ENCODE measurements around the gene SPATA2L. TPM values are rescaled to one million over a fixed set of nuclear protein-coding genes. Genes with fewer than 3 reads are reported as not detected.
A peak's percentile ranks its signal among the peaks of the same experiment; 100 is the strongest.

The SPATA2L gene
- total and polyA plus RNA-seq, 2 of the 13 experiments (the other 11 are each of a cell fraction or from before 2014, with no cell fraction given): 9.1 to 20.7 TPM

DNA sequence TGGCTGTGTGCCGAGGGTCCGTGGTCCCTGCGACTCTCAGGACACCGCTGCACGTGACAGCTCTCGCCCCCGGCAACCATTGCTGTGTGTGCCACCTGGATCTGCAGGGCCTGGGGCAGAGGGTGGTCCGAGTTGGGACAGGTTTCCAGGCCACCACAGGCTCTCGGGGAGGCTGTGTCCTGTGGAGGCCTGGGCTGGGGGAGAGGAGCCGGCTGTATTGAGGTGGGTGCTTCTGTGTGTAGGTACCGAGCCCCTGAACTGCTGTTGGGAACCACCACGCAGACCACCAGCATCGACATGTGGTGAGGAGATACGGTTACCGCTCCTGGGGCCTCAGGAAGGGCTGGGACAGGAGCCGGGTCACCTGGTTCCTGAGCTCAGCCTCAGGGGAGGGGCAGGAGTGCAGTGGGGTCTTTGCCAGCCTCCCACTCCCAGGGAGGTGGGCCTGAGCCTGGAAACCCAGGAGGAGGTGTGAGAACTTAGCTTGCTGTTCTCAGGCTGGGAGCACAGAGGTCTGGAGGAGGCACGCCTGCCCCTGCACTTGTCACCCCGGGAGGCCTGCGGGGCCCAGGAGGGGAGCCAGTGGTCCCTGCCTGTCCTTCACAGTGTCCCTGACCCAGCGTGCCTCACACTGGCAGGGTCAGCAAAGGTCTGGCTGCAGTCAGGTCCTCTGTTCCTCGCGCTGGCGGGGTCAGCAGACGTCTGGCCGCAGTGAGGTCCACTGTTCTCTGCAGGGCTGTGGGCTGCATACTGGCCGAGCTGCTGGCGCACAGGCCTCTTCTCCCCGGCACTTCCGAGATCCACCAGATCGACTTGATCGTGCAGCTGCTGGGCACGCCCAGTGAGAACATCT, 7.3 kb downstream of the SPATA2L start (continued):
- TF ChIP-seq KDM5B (CRISPR knock-in tag; IDR thresholded peaks at IDR 0.05; ENCODE audit: borderline replicate concordance) (no peak; the same call in 1 of the 2 replicates), ZNF83 (CRISPR knock-in tag; IDR thresholded peaks at IDR 0.05; ENCODE audit: borderline replicate concordance) (0 out of 2 replicates have a peak, but pooled peaks have one; percentile 1), NFRKB (IDR thresholded peaks at IDR 0.05) (no peak), GMEB2 (CRISPR knock-in tag; IDR thresholded peaks at IDR 0.05; ENCODE audit: low read depth) (no peak), IRF2 (CRISPR knock-in tag; IDR thresholded peaks at IDR 0.05) (no peak), ARID2 (CRISPR knock-in tag; IDR thresholded peaks at IDR 0.05; ENCODE audit: borderline replicate concordance) (no peak), ZNF253 (CRISPR knock-in tag; IDR thresholded peaks at IDR 0.05; ENCODE audit: borderline replicate concordance) (no peak), TBX2 (CRISPR knock-in tag; IDR thresholded peaks at IDR 0.05; ENCODE audit: borderline replicate concordance) (peak; percentile 48; the same call in 1 of the 2 replicates), ZNF224 (CRISPR knock-in tag; IDR thresholded peaks at IDR 0.05) (no peak), ZFY (CRISPR knock-in tag; IDR thresholded peaks at IDR 0.05) (no peak), CHCHD3 (CRISPR knock-in tag; IDR thresholded peaks at IDR 0.05) (no peak), ZNF766 (CRISPR knock-in tag; IDR thresholded peaks at IDR 0.05; ENCODE audit: borderline replicate concordance) (no peak), HNRNPLL (IDR thresholded peaks at IDR 0.05; ENCODE audit: low read depth, low read length, poor library complexity, severe bottlenecking) (no peak), ZNF530 (CRISPR knock-in tag; IDR thresholded peaks at IDR 0.05; ENCODE audit: low read depth) (no peak), ZNF136 (CRISPR knock-in tag; IDR thresholded peaks at IDR 0.05; ENCODE audit: low read depth) (no peak; the same call in 1 of the 2 replicates), ZNF777 (CRISPR knock-in tag; IDR thresholded peaks at IDR 0.05) (no peak), GPN1 (CRISPR knock-in tag; IDR thresholded peaks at IDR 0.05; ENCODE audit: borderline replicate concordance) (no peak), FOXO1 (CRISPR knock-in tag; IDR thresholded peaks at IDR 0.05) (peak; percentile 46; the same call in 1 of the 2 replicates)
- TF ChIP-seq, protein P1, sequence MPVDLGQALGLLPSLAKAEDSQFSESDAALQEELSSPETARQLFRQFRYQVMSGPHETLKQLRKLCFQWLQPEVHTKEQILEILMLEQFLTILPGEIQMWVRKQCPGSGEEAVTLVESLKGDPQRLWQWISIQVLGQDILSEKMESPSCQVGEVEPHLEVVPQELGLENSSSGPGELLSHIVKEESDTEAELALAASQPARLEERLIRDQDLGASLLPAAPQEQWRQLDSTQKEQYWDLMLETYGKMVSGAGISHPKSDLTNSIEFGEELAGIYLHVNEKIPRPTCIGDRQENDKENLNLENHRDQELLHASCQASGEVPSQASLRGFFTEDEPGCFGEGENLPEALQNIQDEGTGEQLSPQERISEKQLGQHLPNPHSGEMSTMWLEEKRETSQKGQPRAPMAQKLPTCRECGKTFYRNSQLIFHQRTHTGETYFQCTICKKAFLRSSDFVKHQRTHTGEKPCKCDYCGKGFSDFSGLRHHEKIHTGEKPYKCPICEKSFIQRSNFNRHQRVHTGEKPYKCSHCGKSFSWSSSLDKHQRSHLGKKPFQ (CRISPR knock-in tag; IDR thresholded peaks at IDR 0.05; ENCODE audit: insufficient replicate concordance): no peak
- TF ChIP-seq, protein P2, sequence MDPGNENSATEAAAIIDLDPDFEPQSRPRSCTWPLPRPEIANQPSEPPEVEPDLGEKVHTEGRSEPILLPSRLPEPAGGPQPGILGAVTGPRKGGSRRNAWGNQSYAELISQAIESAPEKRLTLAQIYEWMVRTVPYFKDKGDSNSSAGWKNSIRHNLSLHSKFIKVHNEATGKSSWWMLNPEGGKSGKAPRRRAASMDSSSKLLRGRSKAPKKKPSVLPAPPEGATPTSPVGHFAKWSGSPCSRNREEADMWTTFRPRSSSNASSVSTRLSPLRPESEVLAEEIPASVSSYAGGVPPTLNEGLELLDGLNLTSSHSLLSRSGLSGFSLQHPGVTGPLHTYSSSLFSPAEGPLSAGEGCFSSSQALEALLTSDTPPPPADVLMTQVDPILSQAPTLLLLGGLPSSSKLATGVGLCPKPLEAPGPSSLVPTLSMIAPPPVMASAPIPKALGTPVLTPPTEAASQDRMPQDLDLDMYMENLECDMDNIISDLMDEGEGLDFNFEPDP (CRISPR knock-in tag; conservative IDR thresholded peaks at IDR 0.05): no peak
